Middle frontal gyrus (tissue), 1 donor: ENCODE data around the gene TAF4B.
A peak's percentile ranks its signal among the peaks of the same experiment; 100 is the strongest.
"Not testable (repeated sequence)": the region's sequence is repeated elsewhere in the genome, so short reads cannot be mapped to it uniquely, and the experiment has no call there.

Experiments used
- DNase-seq: peaks from one replicate; pipeline ENCODE4 v3.0.0-alpha.2; 2015; ENCODE audit warnings: low spot score; ENCODE audit errors: extremely low spot score

The TAF4B gene

GRCh38 chr18:26226229-26227050 lies at the start of gene TAF4B:
Gene TAF4B (plus strand): TSS chr18:26226445. CDS start chr18:26226934, 489 bp downstream.
- DNase-seq: peak; percentile 89

- no peak for DNase-seq
Observed at GRCh38 chr18:26181343-26181826, 44.9 kb upstream of the TAF4B start.

GRCh38 chr18:26183395-26184112 lies 42.7 kb upstream of the TAF4B start:
- no peak for DNase-seq

GRCh38 chr18:26185267-26185666 lies 41.0 kb upstream of the TAF4B start:
- DNase-seq: no peak

GRCh38 chr18:26190506-26190905 lies 35.7 kb upstream of the TAF4B start:
- no peak for DNase-seq

- DNase-seq: no peak
Observed at GRCh38 chr18:26192233-26192632, 34.0 kb upstream of the TAF4B start.

GRCh38 chr18:26196605-26197004 lies 29.6 kb upstream of the TAF4B start:
- DNase-seq: no peak

- DNase-seq: not testable (repeated sequence)
Observed at GRCh38 chr18:26202001-26202400, 24.2 kb upstream of the TAF4B start.

- DNase-seq: no peak
Observed at GRCh38 chr18:26205318-26205717, 20.9 kb upstream of the TAF4B start.

- DNase-seq: no peak
Observed at GRCh38 chr18:26206488-26206887, 19.8 kb upstream of the TAF4B start.

GRCh38 chr18:26207937-26208336 lies 18.3 kb upstream of the TAF4B start:
- DNase-seq: no peak

- DNase-seq: no peak
Observed at GRCh38 chr18:26208977-26209376, 17.3 kb upstream of the TAF4B start.

- DNase-seq: no peak
Observed at GRCh38 chr18:26210147-26210546, 16.1 kb upstream of the TAF4B start.

GRCh38 chr18:26215247-26215970 lies 10.8 kb upstream of the TAF4B start:
- no peak for DNase-seq

GRCh38 chr18:26225022-26225693 lies 1.1 kb upstream of the TAF4B start:
- no peak for DNase-seq

- no peak for DNase-seq
Observed at GRCh38 chr18:26225915-26226228, 373 bp upstream of the TAF4B start.

- no peak for DNase-seq
Observed at GRCh38 chr18:26227051-26227670, 916 bp downstream of the TAF4B start.

GRCh38 chr18:26228562-26229260 lies 2.5 kb downstream of the TAF4B start:
- no peak for DNase-seq

- DNase-seq: no peak
Observed at GRCh38 chr18:26230497-26230896, 4.3 kb downstream of the TAF4B start.

- DNase-seq: no peak
Observed at GRCh38 chr18:26233208-26233607, 7.0 kb downstream of the TAF4B start.
